HG03039 (cell line): ENCODE measurements around the gene DCHS2.

ENCODE experiments used
- ATAC-seq: cut with Tn5 transposase; IDR thresholded peaks from one replicate; pipeline ENCODE4 v1.9.1; 2021; ENCODE audit warnings: mild to moderate bottlenecking, moderate library complexity; ENCODE audit not compliant: unreplicated experiment

The DCHS2 gene

GRCh38 chr4:154320521-154320920 lies 171.1 kb downstream of the DCHS2 start:
- no peak for ATAC-seq

- no peak for ATAC-seq
Observed at GRCh38 chr4:154319736-154320135, 171.9 kb downstream of the DCHS2 start.

- ATAC-seq, result no peak
Observed at GRCh38 chr4:154317201-154317999, 174.2 kb downstream of the DCHS2 start.

- ATAC-seq, result no peak
Observed at GRCh38 chr4:154315741-154316140, 175.9 kb downstream of the DCHS2 start.

- ATAC-seq, result no peak
Observed at GRCh38 chr4:154314248-154314647, 177.4 kb downstream of the DCHS2 start.

GRCh38 chr4:154313004-154313585 lies 178.5 kb downstream of the DCHS2 start:
- ATAC-seq, result no peak

- ATAC-seq, result no peak
Observed at GRCh38 chr4:154312246-154312645, 179.4 kb downstream of the DCHS2 start.

GRCh38 chr4:154310578-154310977 lies 181.0 kb downstream of the DCHS2 start:
- ATAC-seq, result no peak

GRCh38 chr4:154308207-154308606 lies 183.4 kb downstream of the DCHS2 start:
- ATAC-seq, result no peak

- ATAC-seq, result no peak
Observed at GRCh38 chr4:154307451-154307850, 184.1 kb downstream of the DCHS2 start.

- ATAC-seq, result no peak
Observed at GRCh38 chr4:154305616-154306015, 186.0 kb downstream of the DCHS2 start.

GRCh38 chr4:154304679-154305078 lies 186.9 kb downstream of the DCHS2 start:
- ATAC-seq, result no peak

- no peak for ATAC-seq
Observed at GRCh38 chr4:154294652-154295350, 196.8 kb downstream of the DCHS2 start.

GRCh38 chr4:154293427-154293826 lies 198.2 kb downstream of the DCHS2 start:
- no peak for ATAC-seq

- ATAC-seq, result no peak
Observed at GRCh38 chr4:154292589-154292988, 199.0 kb downstream of the DCHS2 start.

GRCh38 chr4:154277172-154277571 lies 214.4 kb downstream of the DCHS2 start:
- no peak for ATAC-seq

- no peak for ATAC-seq
Observed at GRCh38 chr4:154276496-154276895, 215.1 kb downstream of the DCHS2 start.

GRCh38 chr4:154254999-154255398 lies 236.6 kb downstream of the DCHS2 start:
- no peak for ATAC-seq

- no peak for ATAC-seq
Observed at GRCh38 chr4:154234576-154234975, 257.0 kb downstream of the DCHS2 start.

- ATAC-seq, result no peak
Observed at GRCh38 chr4:154231806-154232478, 259.7 kb downstream of the DCHS2 start.

GRCh38 chr4:154230723-154231122 lies 260.9 kb downstream of the DCHS2 start:
- ATAC-seq, result no peak
